Measurements from ENCODE around the gene ACOT7. TPM values are rescaled to one million over a fixed set of nuclear protein-coding genes. Genes with fewer than 3 reads are reported as not detected.

ACOT7 gene
- total and polyA plus RNA-seq, 2 experiments from 2014 or later, result 167 to 169 TPM

GRCh38 chr1:6361124-6361775 is 32.3 kb downstream of the ACOT7 start (continued):
- TF ChIP-seq ZNF462 (CRISPR knock-in tag; IDR thresholded peaks at IDR 0.05) (no peak), EZH2phosphoT487 (IDR thresholded peaks at IDR 0.05; ENCODE audit: unreplicated experiment) (no peak)

- Histone ChIP-seq H3K9me2 (ENCODE audit: insufficient read depth) (no peaks in the 10 kb centered on the region), H3K4me2 (no peak overlapping the region), H3K27me3 (ENCODE audit: insufficient read depth) (no peaks in the 10 kb centered on the region), H3K79me2 (replicated peaks; ENCODE audit: insufficient read depth) (peaks cover 63% of the 10 kb centered on the region), H3K27ac (ENCODE audit: low read depth) (peak overlapping the region; percentile 66), H3F3A (replicated peaks; ENCODE audit: low read depth) (no peaks in the 10 kb centered on the region), H4K20me1 (replicated peaks; ENCODE audit: insufficient read depth) (peaks cover 26% of the 10 kb centered on the region), H3K4me3 (no peak overlapping the region), H3K4me1 (ENCODE audit: insufficient read depth) (peaks cover 22% of the 10 kb centered on the region), H2AFZ (no peak overlapping the region), H3K36me3 (ENCODE audit: insufficient read depth) (no peaks in the 10 kb centered on the region)
- no peak for ATAC-seq
- Mint-ChIP-seq H3K27me3 (ENCODE audit: insufficient read depth, low read depth, poor library complexity) (peaks cover 27% of the 10 kb centered on the region), H3K4me1 (peaks cover 43% of the 10 kb centered on the region), H3K4me3 (no peak overlapping the region), H3K9me3 (0 out of 3 replicates have a peak, but pooled peaks cover 3% of the 10 kb centered on the region), H3K36me3 (ENCODE audit: low read depth) (peaks cover 17% of the 10 kb centered on the region), H3K27ac (peak overlapping the region; percentile 81)
- no peak for DNase-seq (ENCODE audit: low spot score)
- TF ChIP-seq ZNF114 (CRISPR knock-in tag; IDR thresholded peaks at IDR 0.05) (no peak), STAT1 (IDR thresholded peaks at IDR 0.05; ENCODE audit: unreplicated experiment) (no peak), JUNB (IDR thresholded peaks at IDR 0.05; ENCODE audit: unreplicated experiment) (no peak), REST (IDR thresholded peaks at IDR 0.05; ENCODE audit: unreplicated experiment) (no peak), ZNF331 (CRISPR knock-in tag; IDR thresholded peaks at IDR 0.05; ENCODE audit: low read depth) (no peak)
Observed at GRCh38 chr1:6360517-6361070, 33.0 kb downstream of the ACOT7 start.

Measured in GM23338 (cell line).